ENCODE measurements around the gene MAPK1IP1L.

DNA sequence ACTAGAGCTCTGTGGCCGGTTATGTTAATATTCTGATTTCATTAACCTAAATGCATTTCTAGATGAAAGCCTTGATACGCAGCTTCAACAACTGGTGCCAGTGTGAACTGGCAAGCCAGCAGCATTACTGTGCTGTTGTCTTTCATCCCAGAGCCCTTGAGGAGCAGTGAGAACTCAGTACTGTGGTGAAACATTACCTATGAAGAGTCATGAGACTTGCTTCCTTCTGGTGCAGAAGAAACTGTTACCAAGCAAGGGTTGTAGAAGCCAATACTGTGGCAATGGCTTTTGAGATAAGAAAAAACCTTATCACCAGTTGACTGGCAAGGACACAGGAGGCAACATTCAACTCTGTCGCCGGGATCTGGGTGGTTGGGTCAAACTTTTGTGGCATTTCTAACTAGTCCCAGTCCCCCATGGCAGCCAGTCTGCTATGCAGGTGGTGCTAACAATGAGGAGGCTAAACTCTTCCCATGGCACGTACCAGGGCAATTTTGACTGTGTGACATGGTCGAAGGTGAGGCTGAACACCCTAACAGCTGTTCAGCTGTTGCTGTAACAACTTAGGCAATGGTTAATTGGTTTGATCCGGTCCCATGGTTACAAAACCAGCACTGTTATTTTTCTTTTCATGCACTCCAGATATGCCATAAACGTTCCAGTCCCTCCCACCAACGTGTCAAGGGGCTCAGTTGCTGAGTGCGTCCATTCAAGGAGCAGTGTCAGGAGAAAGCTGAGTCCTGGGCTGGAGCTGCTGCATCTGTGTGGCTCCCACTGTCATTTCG lies 65.0 kb downstream of the MAPK1IP1L start:
- TF ChIP-seq, protein P1, sequence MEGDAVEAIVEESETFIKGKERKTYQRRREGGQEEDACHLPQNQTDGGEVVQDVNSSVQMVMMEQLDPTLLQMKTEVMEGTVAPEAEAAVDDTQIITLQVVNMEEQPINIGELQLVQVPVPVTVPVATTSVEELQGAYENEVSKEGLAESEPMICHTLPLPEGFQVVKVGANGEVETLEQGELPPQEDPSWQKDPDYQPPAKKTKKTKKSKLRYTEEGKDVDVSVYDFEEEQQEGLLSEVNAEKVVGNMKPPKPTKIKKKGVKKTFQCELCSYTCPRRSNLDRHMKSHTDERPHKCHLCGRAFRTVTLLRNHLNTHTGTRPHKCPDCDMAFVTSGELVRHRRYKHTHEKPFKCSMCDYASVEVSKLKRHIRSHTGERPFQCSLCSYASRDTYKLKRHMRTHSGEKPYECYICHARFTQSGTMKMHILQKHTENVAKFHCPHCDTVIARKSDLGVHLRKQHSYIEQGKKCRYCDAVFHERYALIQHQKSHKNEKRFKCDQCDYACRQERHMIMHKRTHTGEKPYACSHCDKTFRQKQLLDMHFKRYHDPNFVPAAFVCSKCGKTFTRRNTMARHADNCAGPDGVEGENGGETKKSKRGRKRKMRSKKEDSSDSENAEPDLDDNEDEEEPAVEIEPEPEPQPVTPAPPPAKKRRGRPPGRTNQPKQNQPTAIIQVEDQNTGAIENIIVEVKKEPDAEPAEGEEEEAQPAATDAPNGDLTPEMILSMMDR (IDR thresholded peaks at IDR 0.05; ENCODE audit: low read depth, low read length, poor library complexity, severe bottlenecking), result no peak
- TF ChIP-seq EZH2phosphoT487 (IDR thresholded peaks at IDR 0.05; ENCODE audit: borderline replicate concordance, low read length), result no peak
